ENCODE results near the gene CDK9.

The CDK9 gene

DNA sequence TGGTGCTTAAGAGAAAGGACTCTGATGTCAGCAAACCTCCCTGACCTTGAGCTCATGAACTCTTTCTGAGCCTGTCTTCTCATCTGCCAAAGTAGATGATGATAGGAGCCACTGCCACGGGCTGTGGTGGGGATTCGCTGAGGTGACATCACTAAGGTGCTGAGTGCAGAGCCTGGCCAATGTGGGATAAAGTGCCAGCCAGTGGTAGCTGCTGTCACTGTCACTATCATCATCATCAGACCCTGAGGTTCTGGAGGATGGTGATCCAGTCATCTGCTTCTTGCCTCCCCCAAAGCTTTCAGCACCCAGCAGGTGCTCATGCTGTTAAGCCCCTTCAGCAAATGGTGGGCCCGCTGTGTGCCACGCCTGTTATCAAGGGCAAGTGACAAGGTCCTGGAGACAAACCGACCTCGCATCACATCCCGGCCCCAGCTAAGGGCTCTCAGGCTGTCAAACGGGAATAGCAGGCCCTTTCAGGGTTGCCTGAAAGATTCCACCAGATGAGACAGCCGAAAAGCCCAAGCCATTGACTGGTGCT is 23.2 kb downstream of the CDK9 start:
- DNase-seq (ENCODE audit: insufficient read length, low spot score) (no peak), FAIRE-seq (no peak)
- TF ChIP-seq POLR2A (IDR thresholded peaks at IDR 0.05; ENCODE audit: low read depth, low read length), result no peak

DNA sequence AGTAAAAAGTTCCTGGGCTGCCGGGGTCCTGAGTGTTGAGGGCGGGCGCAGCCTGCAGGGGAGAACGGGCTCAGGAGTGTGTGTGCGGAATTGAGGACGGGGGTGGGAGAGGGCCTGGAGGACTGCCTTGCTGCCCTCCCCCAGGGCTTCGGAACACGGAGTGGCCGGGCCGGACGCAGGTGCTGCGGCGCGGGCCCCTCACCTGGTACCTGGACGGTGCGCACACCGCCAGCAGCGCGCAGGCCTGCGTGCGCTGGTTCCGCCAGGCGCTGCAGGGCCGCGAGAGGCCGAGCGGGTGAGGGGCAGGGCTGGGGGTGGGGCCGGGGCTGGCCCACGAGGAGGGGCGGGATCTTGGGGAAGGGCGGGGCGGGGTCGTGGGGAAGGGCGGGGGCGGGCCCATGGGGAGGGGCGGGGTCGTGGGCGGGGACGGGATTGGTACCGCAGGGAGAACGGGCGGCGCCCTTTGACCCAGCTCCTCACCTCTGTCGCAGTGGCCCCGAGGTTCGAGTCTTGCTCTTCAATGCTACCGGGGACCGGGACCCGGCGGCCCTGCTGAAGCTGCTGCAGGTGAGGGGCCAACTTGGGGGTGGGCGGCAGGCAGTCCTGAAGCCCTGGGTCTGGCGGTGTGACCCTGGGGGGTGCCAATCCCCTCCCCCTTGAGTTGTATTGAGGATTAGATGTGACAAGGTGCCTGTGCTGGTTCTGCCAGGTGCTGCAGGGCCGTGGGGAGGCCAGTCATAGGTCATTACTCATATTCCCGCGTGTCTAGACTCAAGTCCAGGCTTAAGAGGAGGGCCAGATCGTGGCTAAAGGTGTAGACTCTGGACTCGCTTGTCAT is 23.9 kb downstream of the CDK9 start:
- DNase-seq (ENCODE audit: insufficient read length, low spot score) (no peak), FAIRE-seq (no peak)
- no peak for TF ChIP-seq POLR2A (IDR thresholded peaks at IDR 0.05; ENCODE audit: low read depth, low read length)

DNA sequence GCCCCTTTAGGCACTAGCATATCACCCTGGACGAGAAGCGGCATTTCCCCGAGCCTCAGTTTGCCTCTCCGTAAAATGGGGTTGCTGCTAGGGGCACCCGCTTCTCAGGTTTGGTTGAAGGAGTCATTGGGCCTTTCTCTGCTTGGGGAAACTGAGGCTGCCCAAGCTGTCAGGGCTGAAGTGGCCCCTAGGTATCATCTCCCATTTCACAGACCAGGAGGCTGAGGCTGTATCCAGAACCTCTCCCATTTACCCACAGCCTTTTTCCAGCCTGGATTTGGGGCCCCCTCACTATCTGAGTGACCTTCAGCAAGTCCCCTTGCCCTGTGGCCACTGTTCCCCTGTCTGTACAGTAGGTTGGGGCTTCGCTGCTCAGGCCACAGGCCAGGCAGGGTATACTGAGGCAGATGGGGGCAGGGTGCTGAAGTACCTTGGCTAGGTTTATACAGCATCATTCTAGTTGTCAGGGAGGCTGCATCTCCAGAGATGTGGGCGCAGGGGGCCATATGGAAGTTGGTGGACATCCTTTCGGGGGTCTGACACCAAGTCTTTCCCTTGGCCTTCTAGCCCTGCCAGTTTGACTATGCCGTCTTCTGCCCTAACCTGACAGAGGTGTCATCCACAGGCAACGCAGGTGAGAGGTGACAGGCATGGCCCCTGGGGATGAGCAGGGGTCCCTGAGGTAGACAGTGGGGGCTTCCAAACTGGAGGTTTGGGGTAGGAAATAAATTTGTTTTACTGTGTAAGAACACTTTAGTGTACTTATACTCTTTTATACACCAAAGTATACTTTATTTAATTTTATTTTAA is 24.7 kb downstream of the CDK9 start:
- FAIRE-seq (no peak), DNase-seq (ENCODE audit: insufficient read length, low spot score) (no peak)
- no peak for TF ChIP-seq POLR2A (IDR thresholded peaks at IDR 0.05; ENCODE audit: low read depth, low read length)

DNA sequence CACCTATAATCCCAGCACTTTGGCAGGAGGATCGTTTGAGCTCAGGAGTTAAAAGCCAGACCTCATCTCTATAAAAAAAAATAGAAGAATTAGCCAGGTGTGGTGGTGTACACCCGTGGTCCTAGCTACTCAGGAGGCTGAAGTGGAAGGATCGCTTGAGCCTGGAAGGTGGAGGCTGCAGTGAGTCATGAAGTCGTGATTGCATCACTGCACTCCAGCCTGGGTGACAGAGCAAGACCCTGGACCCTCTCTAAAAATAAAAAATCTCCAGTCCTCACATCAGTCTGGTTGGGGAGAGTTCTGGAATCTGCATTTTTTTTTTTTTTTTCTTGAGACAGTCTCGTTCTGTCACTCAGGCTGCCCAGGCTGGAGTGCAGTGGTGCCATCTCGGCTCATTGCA is 26.2 kb downstream of the CDK9 start:
- FAIRE-seq (no peak), DNase-seq (ENCODE audit: insufficient read length, low spot score) (no peak)

DNA sequence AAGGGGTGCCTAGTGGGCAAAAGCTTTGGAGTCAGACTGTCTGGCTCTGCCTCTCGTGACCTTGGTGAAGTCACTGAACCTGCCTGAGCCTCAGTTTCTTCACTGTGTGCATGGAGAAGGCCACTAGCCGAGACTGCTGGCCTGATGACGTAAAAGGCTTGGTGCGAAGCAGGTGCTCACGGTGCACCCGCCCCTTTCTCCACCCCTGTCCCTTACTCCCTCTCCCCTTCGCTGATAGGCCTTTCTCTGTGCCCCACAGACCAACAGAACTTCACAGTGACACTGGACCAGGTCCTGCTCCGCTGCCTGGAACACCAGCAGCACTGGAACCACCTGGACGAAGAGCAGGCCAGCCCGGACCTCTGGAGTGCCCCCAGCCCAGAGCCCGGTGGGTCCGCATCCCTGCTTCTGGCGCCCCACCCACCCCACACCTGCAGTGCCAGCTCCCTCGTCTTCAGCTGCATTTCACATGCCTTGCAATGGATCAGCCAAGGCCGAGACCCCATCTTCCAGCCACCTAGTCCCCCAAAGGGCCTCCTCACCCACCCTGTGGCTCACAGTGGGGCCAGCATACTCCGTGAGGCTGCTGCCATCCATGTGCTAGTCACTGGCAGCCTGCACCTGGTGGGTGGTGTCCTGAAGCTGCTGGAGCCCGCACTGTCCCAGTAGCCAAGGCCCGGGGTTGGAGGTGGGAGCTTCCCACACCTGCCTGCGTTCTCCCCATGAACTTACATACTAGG is 27.3 kb downstream of the CDK9 start:
- DNase-seq (ENCODE audit: insufficient read length, low spot score), result no peak
- TF ChIP-seq POLR2A (IDR thresholded peaks at IDR 0.05; ENCODE audit: low read depth, low read length), result no peak

More for the DNA sequence above, 26.2 kb downstream of the CDK9 start:
- TF ChIP-seq POLR2A (IDR thresholded peaks at IDR 0.05; ENCODE audit: low read depth, low read length), result no peak

DNA sequence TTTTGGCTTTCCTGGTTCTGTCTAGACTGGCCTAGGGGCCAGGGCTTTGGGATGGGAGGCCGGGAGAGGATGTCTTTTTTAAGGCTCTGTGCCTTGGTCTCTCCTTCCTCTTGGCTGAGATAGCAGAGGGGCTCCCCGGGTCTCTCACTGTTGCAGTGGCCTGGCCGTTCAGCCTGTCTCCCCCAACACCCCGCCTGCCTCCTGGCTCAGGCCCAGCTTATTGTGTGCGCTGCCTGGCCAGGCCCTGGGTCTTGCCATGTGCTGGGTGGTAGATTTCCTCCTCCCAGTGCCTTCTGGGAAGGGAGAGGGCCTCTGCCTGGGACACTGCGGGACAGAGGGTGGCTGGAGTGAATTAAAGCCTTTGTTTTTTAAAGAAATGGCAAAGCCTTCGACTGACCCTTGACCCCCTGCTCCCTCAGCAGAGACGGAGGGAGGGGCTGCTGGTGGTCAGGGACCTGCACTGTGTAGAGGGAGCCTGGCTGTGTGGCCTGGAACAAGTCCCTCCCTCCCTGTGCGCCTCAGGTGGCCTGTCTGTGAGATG is 27.9 kb downstream of the CDK9 start:
- no peak for FAIRE-seq
- no peak for TF ChIP-seq POLR2A (IDR thresholded peaks at IDR 0.05; ENCODE audit: low read depth, low read length)
- DNase-seq (ENCODE audit: insufficient read length, low spot score), result no peak

More for the DNA sequence above, 27.3 kb downstream of the CDK9 start:
- FAIRE-seq, result no peak

DNA sequence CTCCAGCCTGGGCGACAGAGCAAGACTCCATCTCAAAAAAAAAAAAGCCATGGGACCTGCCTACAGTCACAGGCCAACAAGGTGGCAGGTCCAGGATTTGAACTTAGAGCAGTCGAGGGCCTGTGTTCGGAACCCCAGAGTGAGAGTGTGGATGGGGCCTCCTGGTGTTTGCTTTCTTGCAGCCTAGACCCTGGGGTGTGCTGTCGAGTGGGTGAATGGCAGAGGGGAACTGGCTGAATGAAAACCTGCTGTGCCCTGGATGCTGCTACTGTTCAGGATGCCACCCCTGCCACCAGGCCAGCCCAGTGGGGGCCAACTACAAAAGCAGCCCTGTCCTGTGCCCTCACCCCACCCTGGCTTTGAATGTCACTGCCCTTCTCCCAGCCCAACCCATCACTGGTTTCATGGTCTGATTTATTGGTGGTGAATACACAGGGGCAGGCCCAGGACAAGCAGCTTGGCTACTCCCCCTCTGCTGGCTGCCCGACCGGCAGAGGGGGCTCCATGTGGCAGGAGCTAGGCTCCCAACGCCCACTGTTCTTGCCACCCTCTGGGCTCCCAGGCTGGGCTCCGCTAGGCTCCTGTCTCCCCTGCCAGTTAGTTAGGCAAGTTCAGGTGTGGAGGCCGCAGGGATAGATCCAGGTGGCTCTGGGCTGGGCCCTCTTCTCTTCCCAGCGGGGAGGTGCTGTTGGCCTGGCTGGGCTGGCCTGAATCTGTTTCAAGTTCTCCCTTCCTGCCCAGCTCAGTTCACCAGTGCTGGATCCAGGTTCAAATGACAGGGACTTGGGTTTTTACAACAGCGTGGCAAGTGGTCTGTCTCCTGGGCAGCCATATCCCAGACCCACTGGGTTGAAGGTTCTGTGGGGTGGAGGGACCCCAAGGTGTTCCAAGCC is 29.0 kb downstream of the CDK9 start:
- FAIRE-seq (no peak), DNase-seq (ENCODE audit: insufficient read length, low spot score) (no peak)
- no peak for TF ChIP-seq POLR2A (IDR thresholded peaks at IDR 0.05; ENCODE audit: low read depth, low read length)

DNA sequence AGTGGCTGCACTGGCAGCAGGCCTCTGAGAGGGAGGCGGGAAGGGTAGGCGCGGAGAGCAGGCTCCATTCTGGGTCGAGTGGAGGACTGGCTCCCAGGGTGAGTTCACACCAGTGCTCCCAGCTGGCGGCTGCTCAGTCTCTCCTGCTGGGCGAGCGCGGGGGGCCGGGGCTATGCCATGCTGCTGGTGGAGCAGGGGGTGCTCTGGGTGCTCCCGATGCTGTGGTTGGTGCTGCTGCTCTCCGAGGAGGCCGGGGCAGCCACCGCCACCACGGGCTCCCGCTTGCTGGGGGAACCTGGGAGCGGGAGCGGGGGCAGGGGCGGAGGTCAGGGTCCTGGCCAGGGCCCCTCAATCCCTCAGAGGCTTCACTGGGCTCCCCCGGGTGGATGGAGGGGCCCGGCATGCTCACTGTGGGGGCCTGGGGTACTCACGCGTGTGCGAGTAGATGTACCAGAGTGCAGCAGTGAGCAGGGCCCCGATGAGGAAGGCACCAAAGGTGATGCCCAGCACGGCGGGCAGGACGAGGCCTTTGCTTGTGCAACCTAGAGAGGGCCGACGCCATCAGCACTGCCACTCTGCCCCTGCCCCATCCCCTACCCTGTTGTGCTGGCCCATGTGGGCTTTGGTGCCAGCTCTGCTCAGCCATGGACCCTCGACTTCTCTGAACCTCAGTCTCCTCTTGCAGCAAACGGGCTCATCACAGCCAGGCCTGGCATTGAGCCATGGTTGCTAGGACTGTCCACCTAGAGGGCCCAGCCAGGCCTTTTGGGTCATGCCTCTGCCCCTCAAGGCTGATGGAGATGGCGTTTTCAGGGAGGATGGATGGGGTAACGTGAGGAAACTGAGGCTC is 29.9 kb downstream of the CDK9 start:
- FAIRE-seq, result no peak
- TF ChIP-seq POLR2A (IDR thresholded peaks at IDR 0.05; ENCODE audit: low read depth, low read length), result no peak

DNA sequence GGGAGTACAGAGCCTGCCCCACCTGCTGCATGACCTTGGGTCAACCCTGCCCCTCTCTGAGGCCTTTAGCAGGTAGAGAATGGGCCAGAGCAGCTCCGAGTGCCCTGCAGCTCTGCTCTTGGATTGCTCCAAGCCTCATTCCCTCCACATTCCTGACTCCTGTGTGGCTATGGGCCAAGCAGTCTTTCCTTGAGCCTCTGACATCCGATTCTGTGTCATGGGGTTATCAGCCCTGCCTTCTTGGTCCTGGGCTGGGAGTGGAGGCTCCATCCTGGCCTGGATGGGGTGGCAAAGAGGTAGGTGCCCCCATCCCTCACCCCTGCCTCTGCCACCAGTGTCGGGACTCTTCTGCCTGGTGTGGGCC is 30.5 kb downstream of the CDK9 start:
- DNase-seq (ENCODE audit: insufficient read length, low spot score), result no peak
- no peak for FAIRE-seq
- TF ChIP-seq POLR2A (IDR thresholded peaks at IDR 0.05; ENCODE audit: low read depth, low read length), result no peak

More for the DNA sequence above, 29.9 kb downstream of the CDK9 start:
- DNase-seq (ENCODE audit: insufficient read length, low spot score), result no peak

DNA sequence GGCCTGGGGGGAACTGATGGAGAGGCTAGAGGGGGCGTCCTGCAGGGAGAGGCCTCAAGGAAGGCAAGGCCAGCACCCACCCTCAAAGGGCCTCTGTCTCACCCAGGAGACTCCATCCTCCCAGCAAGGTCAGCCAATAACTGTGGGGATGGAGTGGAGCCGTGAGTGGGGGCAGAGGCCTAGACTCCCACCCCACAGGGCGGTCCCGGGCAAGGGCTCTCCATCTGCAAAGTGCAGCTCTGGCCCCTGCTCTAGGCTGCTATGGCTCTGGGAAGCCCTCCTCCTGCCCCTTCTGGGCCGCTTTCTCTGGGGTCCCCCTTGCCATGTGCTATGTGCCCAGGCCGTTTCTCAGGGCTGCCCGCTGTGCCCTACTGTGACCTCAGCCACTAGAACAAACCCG is 30.9 kb downstream of the CDK9 start:
- FAIRE-seq (no peak), DNase-seq (ENCODE audit: insufficient read length, low spot score) (no peak)
- TF ChIP-seq POLR2A (IDR thresholded peaks at IDR 0.05; ENCODE audit: low read depth, low read length), result no peak

DNA sequence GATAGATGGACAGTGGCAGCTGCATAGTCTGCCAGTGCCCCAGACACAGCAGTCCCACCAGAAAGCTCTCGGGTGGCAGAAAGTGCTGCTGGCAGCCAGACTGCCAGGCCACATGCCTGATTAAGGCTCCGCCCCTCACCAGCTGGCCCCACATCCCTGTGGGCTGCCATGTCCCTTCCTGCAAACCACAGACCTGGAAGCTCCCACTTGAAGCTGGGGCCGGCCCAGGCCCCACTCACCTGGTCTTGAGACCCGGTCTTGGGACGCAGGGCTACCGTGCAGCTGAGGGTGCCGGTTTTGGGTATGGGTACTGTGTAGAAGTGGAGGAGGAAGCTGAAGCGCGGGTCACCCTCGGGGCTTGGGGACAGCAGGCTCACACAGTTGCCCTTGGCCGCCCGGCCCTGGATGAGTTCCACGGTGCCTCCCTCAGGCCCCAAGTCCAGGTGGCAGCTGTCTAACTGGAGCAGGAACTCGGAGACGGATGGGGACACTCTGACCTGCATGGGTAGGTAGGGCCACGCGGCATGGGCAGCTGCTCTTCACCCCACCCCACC is 32.1 kb downstream of the CDK9 start:
- no peak for FAIRE-seq
- DNase-seq (ENCODE audit: insufficient read length, low spot score), result no peak
- TF ChIP-seq POLR2A (IDR thresholded peaks at IDR 0.05; ENCODE audit: low read depth, low read length), result no peak

DNA sequence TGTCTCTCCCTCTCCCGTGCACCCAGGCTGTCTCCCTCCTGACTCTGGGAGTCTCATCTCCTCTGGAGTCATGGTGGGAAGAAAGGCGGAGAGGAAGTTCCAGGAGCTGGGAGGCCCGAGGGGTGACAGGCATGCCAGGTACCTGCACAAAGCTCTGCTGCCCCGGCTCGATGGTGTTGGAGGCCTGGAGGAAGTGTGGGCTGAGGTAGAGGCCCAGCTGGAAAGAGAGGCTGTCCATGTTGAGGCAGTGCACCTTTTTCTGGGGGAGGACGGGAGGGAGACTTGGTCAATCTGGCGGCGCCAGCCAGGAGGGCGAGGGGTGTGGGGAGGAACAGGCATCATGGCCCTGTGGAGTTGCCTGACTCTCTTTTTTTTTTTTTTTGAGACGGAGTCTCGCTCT is 32.7 kb downstream of the CDK9 start:
- FAIRE-seq (no peak), DNase-seq (ENCODE audit: insufficient read length, low spot score) (no peak)
- no peak for TF ChIP-seq POLR2A (IDR thresholded peaks at IDR 0.05; ENCODE audit: low read depth, low read length)

All from H54 (cell line).